CD14-positive monocyte (primary cell): ENCODE results near the gene CLTC. TPM values are rescaled to one million over a fixed set of nuclear protein-coding genes. Genes with fewer than 3 reads are reported as not detected.

Source experiments
- DNase-seq, 3 donors: peaks; one replicate each; pipeline ENCODE4 v3.0.0-alpha.2; 2011 to 2022
- H2AFZ ChIP-seq: 2 replicates; pipeline ENCODE4 v1.6.0; 2012; ENCODE audit warnings: mild to moderate bottlenecking, low read depth, low read length, inconsistent platforms; ENCODE audit not compliant: insufficient read depth, poor library complexity, severe bottlenecking
- H3K27ac ChIP-seq, 2 donors: 1 replicate in 1 of 2; 2 replicates in 1 of 2; pipeline ENCODE4 v1.5.1; 2012 to 2013; ENCODE audit warnings: low read length in 2 of 2, control low read depth in 1 of 2, inconsistent platforms in 1 of 2, low read depth in 1 of 2, mild to moderate bottlenecking in 1 of 2
- H3K27me3 ChIP-seq, 2 donors: one replicate each; pipeline versions ENCODE4 v1.6.0 to v1.6.1; 2011 to 2013; ENCODE audit warnings: low read length in 2 of 2; ENCODE audit not compliant: control insufficient read depth in 2 of 2, insufficient read depth in 2 of 2
- H3K36me3 ChIP-seq, 2 donors: replicated peaks in 1 of 2; 1 replicate in 1 of 2; 2 replicates in 1 of 2; pipeline versions ENCODE4 v1.5.1 to v1.6.1; 2012 to 2013; ENCODE audit warnings: low read length in 2 of 2, control low read depth in 1 of 2, inconsistent platforms in 1 of 2, mild to moderate bottlenecking in 1 of 2; ENCODE audit not compliant: insufficient read depth in 2 of 2, control insufficient read depth in 1 of 2
- H3K4me1 ChIP-seq, 2 donors: 1 replicate in 1 of 2; 2 replicates in 1 of 2; pipeline versions ENCODE4 v1.5.1 to v1.6.1; 2012 to 2013; ENCODE audit warnings: low read length in 2 of 2, control low read depth in 1 of 2, inconsistent platforms in 1 of 2, mild to moderate bottlenecking in 1 of 2, moderate library complexity in 1 of 2; ENCODE audit not compliant: insufficient read depth in 2 of 2, control insufficient read depth in 1 of 2
- H3K4me2 ChIP-seq: replicated peaks from 2 replicates; pipeline ENCODE3; 2012; ENCODE audit warnings: low read length, moderate library complexity, mild to moderate bottlenecking; ENCODE audit not compliant: poor library complexity, severe bottlenecking; ENCODE audit errors: extremely low read depth
- H3K4me3 ChIP-seq, 3 experiments: fragments of 200-600 bp in 1 of 3; sonication (generic) in 1 of 3; replicated peaks in 1 of 3; 1 replicate in 2 of 3; 2 replicates in 1 of 3; pipeline ENCODE4 v1.5.1; 2011 to 2013; ENCODE audit warnings: low read length in 3 of 3, mild to moderate bottlenecking in 3 of 3, control low read depth in 2 of 3, low read depth in 2 of 3, inconsistent platforms in 1 of 3, moderate library complexity in 1 of 3
- H3K79me2 ChIP-seq: 2 replicates; pipeline ENCODE4 v1.6.0; 2012; ENCODE audit warnings: mild to moderate bottlenecking, control low read depth, inconsistent platforms, low read length, moderate library complexity; ENCODE audit not compliant: insufficient read depth
- H3K9ac ChIP-seq: 2 replicates; pipeline ENCODE4 v1.6.0; 2017; ENCODE audit warnings: low read length, mild to moderate bottlenecking; ENCODE audit not compliant: insufficient read depth, poor library complexity, severe bottlenecking
- H3K9me3 ChIP-seq, 2 donors: replicated peaks in 1 of 2; 1 replicate in 1 of 2; 2 replicates in 1 of 2; pipeline versions ENCODE4 v1.5.1 to v1.6.1; 2012 to 2013; ENCODE audit warnings: low read length in 2 of 2, control low read depth in 1 of 2; ENCODE audit not compliant: control insufficient read depth in 1 of 2, insufficient read depth in 1 of 2
- H4K20me1 ChIP-seq: 2 replicates; pipeline ENCODE4 v1.6.0; 2012; ENCODE audit warnings: mild to moderate bottlenecking, low read length, control low read depth, moderate library complexity; ENCODE audit not compliant: insufficient read depth
- H3K27ac Mint-ChIP-seq, 7 donors: one replicate each; pipeline ENCODE4 v1.8.0; 2020; ENCODE audit warnings: mild to moderate bottlenecking in 7 of 7, mixed read lengths in 7 of 7, moderate library complexity in 6 of 7, inconsistent platforms in 2 of 7
- H3K27me3 Mint-ChIP-seq, 3 donors: one replicate each; pipeline ENCODE4 v1.8.0; 2021 to 2022; ENCODE audit warnings: low read depth in 3 of 3, mild to moderate bottlenecking in 3 of 3, mixed read lengths in 3 of 3, moderate library complexity in 3 of 3, inconsistent platforms in 1 of 3
- H3K36me3 Mint-ChIP-seq, 2 donors: one replicate each; pipeline ENCODE4 v1.8.0; 2020; ENCODE audit warnings: mixed read lengths in 2 of 2, inconsistent platforms in 1 of 2, mild to moderate bottlenecking in 1 of 2
- H3K4me1 Mint-ChIP-seq: one replicate; pipeline ENCODE4 v1.8.0; 2020; ENCODE audit warnings: mild to moderate bottlenecking, mixed read lengths
- H3K4me3 Mint-ChIP-seq, 2 donors: one replicate each; pipeline ENCODE4 v1.8.0; 2020; ENCODE audit warnings: mild to moderate bottlenecking in 2 of 2, mixed read lengths in 2 of 2, moderate library complexity in 1 of 2
- H3K9me3 Mint-ChIP-seq, 7 donors: one replicate each; pipeline ENCODE4 v1.8.0; 2020 to 2022; ENCODE audit warnings: mixed read lengths in 7 of 7, mild to moderate bottlenecking in 6 of 7, moderate library complexity in 6 of 7, inconsistent platforms in 2 of 7
- WGBS: methylation state at CpG from one replicate; pipeline ENCODE4 v1.1.5; 2013; ENCODE audit warnings: missing lambda C conversion rate; ENCODE audit not compliant: insufficient coverage; 5-methylcytosine and 5-hydroxymethylcytosine counted together
- intact Hi-C, 2 donors: fragments of 100-400 bp; cut with micrococcal nuclease; formaldehyde crosslinking; loops; one replicate each; pipeline versions ENCODE4 v1.15.0 to v1.15.1; 2023
- polyA plus RNA-seq, 3 donors: library from polyadenylated mRNA; depleted of rRNA in 1 of 3; unstranded in 2 of 3; stranded (reverse) in 1 of 3; fragments of 300-500 nt in 2 of 3; fragments of >200 nt in 1 of 3; fragmentation: Illumina TruSeq in 2 of 3; gene quantifications; 1 replicate in 2 of 3; 2 replicates in 1 of 3; pipeline ENCODE4 v1.2.3, GENCODE V29; 2012 to 2021
- TF ChIP-seq, protein P1 (sequence below): fragments of 200-600 bp; IDR thresholded peaks from one replicate; pipeline ENCODE4 v1.8.0; 2022; ENCODE audit warnings: antibody characterized with exemption, mild to moderate bottlenecking

The CLTC gene
- polyA plus RNA-seq, 3 donors: 63.3 to 102 (median 65.1) TPM

- TF ChIP-seq, protein P1, sequence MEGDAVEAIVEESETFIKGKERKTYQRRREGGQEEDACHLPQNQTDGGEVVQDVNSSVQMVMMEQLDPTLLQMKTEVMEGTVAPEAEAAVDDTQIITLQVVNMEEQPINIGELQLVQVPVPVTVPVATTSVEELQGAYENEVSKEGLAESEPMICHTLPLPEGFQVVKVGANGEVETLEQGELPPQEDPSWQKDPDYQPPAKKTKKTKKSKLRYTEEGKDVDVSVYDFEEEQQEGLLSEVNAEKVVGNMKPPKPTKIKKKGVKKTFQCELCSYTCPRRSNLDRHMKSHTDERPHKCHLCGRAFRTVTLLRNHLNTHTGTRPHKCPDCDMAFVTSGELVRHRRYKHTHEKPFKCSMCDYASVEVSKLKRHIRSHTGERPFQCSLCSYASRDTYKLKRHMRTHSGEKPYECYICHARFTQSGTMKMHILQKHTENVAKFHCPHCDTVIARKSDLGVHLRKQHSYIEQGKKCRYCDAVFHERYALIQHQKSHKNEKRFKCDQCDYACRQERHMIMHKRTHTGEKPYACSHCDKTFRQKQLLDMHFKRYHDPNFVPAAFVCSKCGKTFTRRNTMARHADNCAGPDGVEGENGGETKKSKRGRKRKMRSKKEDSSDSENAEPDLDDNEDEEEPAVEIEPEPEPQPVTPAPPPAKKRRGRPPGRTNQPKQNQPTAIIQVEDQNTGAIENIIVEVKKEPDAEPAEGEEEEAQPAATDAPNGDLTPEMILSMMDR: no peak
- DNase-seq: no peak
- intact Hi-C loops: loop anchor here in 1 of 2 donors (10.0 kb wide), 1 partner anchor 218 kb away; no protein-coding TSS in a partner anchor
- H3K27ac Mint-ChIP-seq: peak overlapping the region in 6 of 7 donors; percentile 25 to 84 (median 68)
- Histone ChIP-seq H3K4me2 (peak overlapping the region; percentile 49), H4K20me1 (peaks cover 100% of the 10 kb centered on the region), H3K9me3 (no peaks in the 10 kb centered on the region), H2AFZ (no peak overlapping the region), H3K4me3 (peak overlapping the region in 1 of 3 experiments; percentile 1), H3K9ac (no peak overlapping the region), H3K36me3 (peaks cover 0 to 8% of the 10 kb centered on the region in 2 donors), H3K27ac (peak overlapping the region; percentile 59 to 72), H3K27me3 (no peaks in the 10 kb centered on the region), H3K4me1 (peaks cover 46 to 68% of the 10 kb centered on the region in 2 donors), H3K79me2 (peaks cover 100% of the 10 kb centered on the region)
- H3K4me1 Mint-ChIP-seq: peaks cover 63% of the 10 kb centered on the region
- no peaks in the 10 kb centered on the region for H3K9me3 Mint-ChIP-seq
- WGBS: 100% methylated on average over 1 of the region's 5 CpGs
- H3K36me3 Mint-ChIP-seq: peaks cover 4 to 24% of the 10 kb centered on the region in 2 donors
- no peaks in the 10 kb centered on the region for H3K27me3 Mint-ChIP-seq
- no peak overlapping the region for H3K4me3 Mint-ChIP-seq
These were observed 7.1 kb downstream of the CLTC start for GRCh38 chr17:59626756-59627155.

DNA sequence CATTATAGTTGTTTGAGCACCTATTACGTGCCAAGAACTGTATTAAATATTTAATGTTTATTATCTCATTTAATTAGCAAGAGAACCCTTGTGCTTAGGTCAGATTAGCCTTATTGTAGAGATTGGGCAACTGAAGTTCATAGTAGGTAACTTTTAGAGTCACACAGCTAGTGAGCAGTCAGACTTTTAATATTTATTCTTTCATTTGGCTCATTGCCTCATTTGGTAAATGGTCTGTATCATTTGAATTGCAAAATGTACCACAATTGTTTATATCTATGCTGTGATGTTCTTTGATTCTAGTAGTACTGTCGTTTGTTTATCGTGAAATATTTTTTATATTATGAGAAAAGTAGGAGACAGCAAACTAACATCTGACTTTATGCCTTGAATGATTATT, 7.6 kb downstream of the CLTC start:
- WGBS: no CpG with 5 or more reads among the region's 3 CpGs
- Histone ChIP-seq H3K36me3 (peaks cover 0 to 8% of the 10 kb centered on the region in 2 donors), H4K20me1 (peaks cover 100% of the 10 kb centered on the region), H3K4me1 (peaks cover 41 to 62% of the 10 kb centered on the region in 2 donors), H3K79me2 (peaks cover 100% of the 10 kb centered on the region), H3K4me3 (peak overlapping the region in 1 of 3 experiments; percentile 1), H2AFZ (no peak overlapping the region), H3K27ac (peak overlapping the region; percentile 59 to 72), H3K27me3 (no peaks in the 10 kb centered on the region), H3K9me3 (no peaks in the 10 kb centered on the region), H3K4me2 (peak overlapping the region; percentile 49), H3K9ac (no peak overlapping the region)
- no peak overlapping the region for H3K4me3 Mint-ChIP-seq
- H3K36me3 Mint-ChIP-seq: peaks cover 4 to 24% of the 10 kb centered on the region in 2 donors
- H3K27me3 Mint-ChIP-seq: no peaks in the 10 kb centered on the region
- H3K4me1 Mint-ChIP-seq: peaks cover 60% of the 10 kb centered on the region
- no peak for DNase-seq
- intact Hi-C loops: loop anchor here in 1 of 2 donors (10.0 kb wide), 1 partner anchor 218 kb away; no protein-coding TSS in a partner anchor
- H3K27ac Mint-ChIP-seq: peak overlapping the region in 6 of 7 donors; percentile 13 to 84 (median 74)
- H3K9me3 Mint-ChIP-seq: no peaks in the 10 kb centered on the region
- TF ChIP-seq, protein P1: no peak
